H1 (cell line): ENCODE measurements around the gene CYB561A3. TPM values are rescaled to one million over a fixed set of nuclear protein-coding genes. Genes with fewer than 3 reads are reported as not detected.

Experiments used
- CTCF ChIA-PET: fragments of 300-600 bp; sonication (Branson Sonifier 250); formaldehyde crosslinking; loops from one replicate; lab custom pipeline; 2021; ENCODE audit not compliant: partially characterized antibody; lab: Charles Lee
- POLR2A ChIA-PET: fragments of 300-600 bp; sonication (Branson Sonifier 250); formaldehyde crosslinking; loops from one replicate; lab custom pipeline; 2021; ENCODE audit warnings: inconsistent platforms; ENCODE audit not compliant: partially characterized antibody; lab: Charles Lee
- DNase-seq, 2 experiments: peaks; one replicate each; pipeline versions ENCODE4 v3.0.0 to v3.0.0-alpha.2; 2010 to 2022; ENCODE audit warnings: low spot score in 2 of 2, low read depth in 1 of 2, mixed read lengths in 1 of 2
- FAIRE-seq: peaks from 2 replicates; lab custom pipeline; 2011; peaks lifted over from hg19 to GRCh38; lab: Jason Lieb, UNC
- H2AFZ ChIP-seq: 2 replicates; pipeline ENCODE4 v1.8.1; 2012; ENCODE audit warnings: low read length, inconsistent platforms
- H2AK5ac ChIP-seq: 2 replicates; pipeline ENCODE4 v1.6.1; 2013; ENCODE audit warnings: low read depth, low read length
- H2BK120ac ChIP-seq: replicated peaks from 2 replicates; pipeline ENCODE3; 2013; ENCODE audit warnings: low read depth, low read length, inconsistent platforms
- H2BK12ac ChIP-seq: 2 replicates; pipeline ENCODE4 v1.6.1; 2013; ENCODE audit warnings: low read depth, low read length
- H2BK15ac ChIP-seq: 2 replicates; pipeline ENCODE4 v1.6.1; 2013; ENCODE audit warnings: low read length
- H2BK20ac ChIP-seq: 2 replicates; pipeline ENCODE4 v1.6.1; 2013; ENCODE audit warnings: low read length
- H2BK5ac ChIP-seq: 2 replicates; pipeline ENCODE4 v1.6.1; 2013; ENCODE audit warnings: low read depth, low read length
- H3K14ac ChIP-seq: 2 replicates; pipeline ENCODE4 v1.6.1; 2013; ENCODE audit warnings: inconsistent platforms; ENCODE audit not compliant: insufficient read length
- H3K18ac ChIP-seq: 2 replicates; pipeline ENCODE4 v1.6.1; 2013; ENCODE audit warnings: low read length; ENCODE audit errors: extremely low read depth
- H3K23ac ChIP-seq: 2 replicates; pipeline ENCODE4 v1.6.1; 2013; ENCODE audit warnings: inconsistent platforms; ENCODE audit not compliant: insufficient read length
- H3K23me2 ChIP-seq: 2 replicates; pipeline ENCODE4 v1.6.1; 2013; ENCODE audit warnings: low read depth, low read length
- H3K27ac ChIP-seq: 2 replicates; pipeline ENCODE4 v1.6.1; 2011; ENCODE audit warnings: low read depth, low read length, inconsistent platforms
- H3K27me3 ChIP-seq, 4 experiments: replicated peaks in 1 of 4; 1 replicate in 1 of 4; 2 replicates in 3 of 4; pipeline versions ENCODE4 v1.6.1 to v1.8.1; 2011 to 2013; ENCODE audit warnings: low read length in 3 of 4, mild to moderate bottlenecking in 3 of 4, inconsistent platforms in 2 of 4, mixed read lengths in 2 of 4, moderate library complexity in 1 of 4; ENCODE audit not compliant: control insufficient read depth in 3 of 4, insufficient read depth in 3 of 4; ENCODE audit errors: extremely low read depth in 1 of 4
- H3K36me3 ChIP-seq, 4 experiments: 2 replicates each; pipeline versions ENCODE4 v1.6.1 to v1.8.1; 2011 to 2013; ENCODE audit warnings: mild to moderate bottlenecking in 4 of 4, low read length in 3 of 4, moderate library complexity in 2 of 4, control low read depth in 1 of 4, inconsistent platforms in 1 of 4; ENCODE audit not compliant: insufficient read depth in 4 of 4, control insufficient read depth in 2 of 4
- H3K4ac ChIP-seq: replicated peaks from 2 replicates; pipeline ENCODE3; 2013; ENCODE audit warnings: low read length, low read depth, mixed read lengths, inconsistent platforms; ENCODE audit not compliant: insufficient read length
- H3K4me1 ChIP-seq, 4 experiments: replicated peaks in 1 of 4; 1 replicate in 1 of 4; 2 replicates in 3 of 4; pipeline versions ENCODE4 v1.6.1 to v1.8.1; 2011 to 2013; ENCODE audit warnings: low read length in 3 of 4, inconsistent platforms in 2 of 4, mixed read lengths in 1 of 4; ENCODE audit not compliant: insufficient read depth in 4 of 4, control insufficient read depth in 3 of 4
- H3K4me2 ChIP-seq, 2 experiments: 2 replicates each; pipeline versions ENCODE4 v1.6.1 to v1.8.1; 2011 to 2013; ENCODE audit warnings: low read depth in 2 of 2, low read length in 2 of 2, control low read depth in 1 of 2, inconsistent platforms in 1 of 2, mild to moderate bottlenecking in 1 of 2; ENCODE audit not compliant: insufficient read depth in 1 of 2
- H3K4me3 ChIP-seq, 4 experiments: fragments of 200-600, 300-600 bp in 1 of 4; sonication (generic), shearing (Covaris generic), sonication (Bioruptor Twin) in 1 of 4; 2 replicates each; pipeline versions ENCODE4 v1.5.1 to v1.8.1; 2011 to 2016; ENCODE audit warnings: low read length in 4 of 4, low read depth in 3 of 4, control low read depth in 2 of 4, inconsistent platforms in 2 of 4, mild to moderate bottlenecking in 2 of 4, mixed read lengths in 1 of 4, moderate library complexity in 1 of 4; ENCODE audit not compliant: insufficient read depth in 2 of 4; ENCODE audit errors: extremely low read depth in 1 of 4
- H3K56ac ChIP-seq: replicated peaks from 2 replicates; pipeline ENCODE3; 2013; ENCODE audit warnings: low read depth, mild to moderate bottlenecking, mixed read lengths, low read length, inconsistent platforms; ENCODE audit not compliant: insufficient read length
- H3K79me1 ChIP-seq: 2 replicates; pipeline ENCODE4 v1.6.1; 2013; ENCODE audit warnings: low read depth, low read length, control low read depth
- H3K79me2 ChIP-seq, 2 experiments: 2 replicates each; pipeline versions ENCODE4 v1.6.1 to v1.8.1; 2012 to 2013; ENCODE audit warnings: low read length in 2 of 2, mild to moderate bottlenecking in 2 of 2, inconsistent platforms in 1 of 2; ENCODE audit not compliant: insufficient read depth in 2 of 2, control insufficient read depth in 1 of 2
- H3K9ac ChIP-seq, 4 experiments: replicated peaks in 1 of 4; 1 replicate in 1 of 4; 2 replicates in 3 of 4; pipeline versions ENCODE4 v1.6.1 to v1.8.1; 2011 to 2013; ENCODE audit warnings: low read depth in 3 of 4, low read length in 3 of 4, control low read depth in 2 of 4, mild to moderate bottlenecking in 2 of 4, moderate library complexity in 2 of 4, inconsistent platforms in 1 of 4; ENCODE audit errors: extremely low read depth in 1 of 4
- H3K9me3 ChIP-seq, 2 experiments: 2 replicates each; pipeline versions ENCODE4 v1.6.1 to v1.8.1; 2012 to 2013; ENCODE audit warnings: mild to moderate bottlenecking in 2 of 2, moderate library complexity in 2 of 2, control low read depth in 1 of 2, inconsistent platforms in 1 of 2, low read depth in 1 of 2, low read length in 1 of 2, mixed read lengths in 1 of 2; ENCODE audit not compliant: insufficient read depth in 2 of 2
- H4K20me1 ChIP-seq, 2 experiments: replicated peaks in 1 of 2; 2 replicates each; pipeline versions ENCODE3 to v1.8.1; 2011 to 2013; ENCODE audit warnings: inconsistent platforms in 2 of 2, low read length in 2 of 2, mild to moderate bottlenecking in 1 of 2; ENCODE audit not compliant: insufficient read depth in 2 of 2, control insufficient read depth in 1 of 2
- H4K5ac ChIP-seq: 2 replicates; pipeline ENCODE4 v1.6.1; 2013; ENCODE audit warnings: low read length, low read depth, mixed read lengths, inconsistent platforms; ENCODE audit not compliant: insufficient read length
- H4K8ac ChIP-seq: 2 replicates; pipeline ENCODE4 v1.8.0; 2013; ENCODE audit warnings: mild to moderate bottlenecking, moderate library complexity, low read length, inconsistent platforms; ENCODE audit not compliant: insufficient read depth; ENCODE audit errors: extremely low read depth
- H4K91ac ChIP-seq: replicated peaks from 2 replicates; pipeline ENCODE3; 2013; ENCODE audit warnings: low read length, mixed read lengths, inconsistent platforms; ENCODE audit not compliant: insufficient read length
- NANOG ChIP-seq: IDR thresholded peaks from 2 replicates; pipeline ENCODE4 v1.6.1; 2011; ENCODE audit warnings: low read length, low read depth, mild to moderate bottlenecking, inconsistent platforms; ENCODE audit not compliant: insufficient read depth, poor library complexity, severe bottlenecking
- WGBS, 2 experiments: shearing (Covaris generic) in 1 of 2; methylation state at CpG; one replicate each; pipeline versions ENCODE4 v1.1.6 to v1.1.7; 2013 to 2015; ENCODE audit warnings: low lambda C conversion rate in 2 of 2, mixed read lengths in 2 of 2, inconsistent platforms in 1 of 2, low coverage in 1 of 2, missing lambda C conversion rate in 1 of 2; ENCODE audit not compliant: insufficient replicate concordance in 2 of 2, insufficient coverage in 1 of 2, insufficient read length in 1 of 2; ENCODE audit errors: extremely low coverage in 1 of 2, missing lambda C conversion rate in 1 of 2; 5-methylcytosine and 5-hydroxymethylcytosine counted together
- polyA plus RNA-seq, 7 experiments: library from polyadenylated mRNA; depleted of rRNA in 3 of 7; stranded (reverse) in 5 of 7; unstranded in 2 of 7; fragments of >200 nt in 5 of 7; fragments of 200-250 nt in 2 of 7; gene quantifications; 1 replicate in 5 of 7; 2 replicates in 1 of 7; 4 replicates in 1 of 7; pipeline versions ENCODE4 v1.2.1 to v1.2.3, GENCODE V29; 2011 to 2013; ENCODE audit warnings: missing spikeins in 2 of 7, mixed read lengths in 2 of 7
- total RNA-seq: library from RNA; stranded (reverse); fragmentation: NEBNext Ultra II Directional; extraction: Animal tissue kit (Norgen Biotek cat#: 25700); gene quantifications from 2 replicates; pipeline ENCODE4 v1.2.1, GENCODE V29; 2021

The CYB561A3 gene
- total and polyA plus RNA-seq, 2 of the 8 experiments (the other 6 are each of a cell fraction or from before 2014, with no cell fraction given) = 29.6 to 41.2 TPM

GRCh38 chr11:61347916-61348461 lies 13.7 kb downstream of the CYB561A3 start:
- POLR2A ChIA-PET = interaction anchor here (0.8 to 39.7 kb wide), 6 partner anchors 11 to 66 kb away, joined by 3 to 1106 read pairs (median 7); partner anchors contain the start of genes CYB561A3, DDB1, TKFC and TMEM138
- H3K4me2 ChIP-seq = no peak overlapping the region
- no peak overlapping the region for H3K4me3 ChIP-seq
- no peak overlapping the region for H3K9ac ChIP-seq
- no peak for TF ChIP-seq NANOG
- H3K9me3 ChIP-seq = no peaks in the 10 kb centered on the region
- DNase-seq (no peak), FAIRE-seq (no peak)
- no peak overlapping the region for H2BK120ac ChIP-seq
- H2BK5ac ChIP-seq = no peak overlapping the region
- WGBS, 2 experiments = 91% methylated on average over 11 of the region's 11 CpGs; no CpG with 5 or more reads in 1 of the 2 experiments
- no peak overlapping the region for H3K4ac ChIP-seq
- no peak overlapping the region for H4K5ac ChIP-seq
- peaks cover 0 to 8% of the 10 kb centered on the region in 2 experiments for H4K20me1 ChIP-seq
- no peak overlapping the region for H2BK20ac ChIP-seq
- no peak overlapping the region for H3K18ac ChIP-seq
- H3K14ac ChIP-seq = no peak overlapping the region
- H2AK5ac ChIP-seq = no peak overlapping the region
- no peak overlapping the region for H3K23ac ChIP-seq
- no peak overlapping the region for H4K91ac ChIP-seq
- no peaks in the 10 kb centered on the region for H3K23me2 ChIP-seq
- no peak overlapping the region for H3K56ac ChIP-seq
- H3K36me3 ChIP-seq = peaks cover 0 to 14% (median 9%) of the 10 kb centered on the region in 4 experiments; a peak in 5 of 8 replicates
- CTCF ChIA-PET = interaction anchor here (0.7 to 7.1 kb wide), 8 partner anchors 10 to 437 kb away, joined by 3 to 80 read pairs (median 6); partner anchors contain the start of genes TMEM138 and TMEM216
- no peak overlapping the region for H2BK15ac ChIP-seq
- no peak overlapping the region for H2BK12ac ChIP-seq
- H3K79me2 ChIP-seq = no peaks in the 10 kb centered on the region
- no peaks in the 10 kb centered on the region for H3K27me3 ChIP-seq
- H3K79me1 ChIP-seq = no peaks in the 10 kb centered on the region; the same call in 1 of the 2 replicates
- no peak overlapping the region for H2AFZ ChIP-seq
- H3K4me1 ChIP-seq = no peaks in the 10 kb centered on the region
- H4K8ac ChIP-seq = no peak overlapping the region
- no peak overlapping the region for H3K27ac ChIP-seq
